Bone marrow (tissue), 2 donors: Measurements from ENCODE around the gene TNRC6B.

Experiments used
- DNase-seq, 2 donors: peaks; one replicate each; lab custom pipeline; 2025; lab: John Stamatoyannopoulos, UW

Gene TNRC6B

DNA sequence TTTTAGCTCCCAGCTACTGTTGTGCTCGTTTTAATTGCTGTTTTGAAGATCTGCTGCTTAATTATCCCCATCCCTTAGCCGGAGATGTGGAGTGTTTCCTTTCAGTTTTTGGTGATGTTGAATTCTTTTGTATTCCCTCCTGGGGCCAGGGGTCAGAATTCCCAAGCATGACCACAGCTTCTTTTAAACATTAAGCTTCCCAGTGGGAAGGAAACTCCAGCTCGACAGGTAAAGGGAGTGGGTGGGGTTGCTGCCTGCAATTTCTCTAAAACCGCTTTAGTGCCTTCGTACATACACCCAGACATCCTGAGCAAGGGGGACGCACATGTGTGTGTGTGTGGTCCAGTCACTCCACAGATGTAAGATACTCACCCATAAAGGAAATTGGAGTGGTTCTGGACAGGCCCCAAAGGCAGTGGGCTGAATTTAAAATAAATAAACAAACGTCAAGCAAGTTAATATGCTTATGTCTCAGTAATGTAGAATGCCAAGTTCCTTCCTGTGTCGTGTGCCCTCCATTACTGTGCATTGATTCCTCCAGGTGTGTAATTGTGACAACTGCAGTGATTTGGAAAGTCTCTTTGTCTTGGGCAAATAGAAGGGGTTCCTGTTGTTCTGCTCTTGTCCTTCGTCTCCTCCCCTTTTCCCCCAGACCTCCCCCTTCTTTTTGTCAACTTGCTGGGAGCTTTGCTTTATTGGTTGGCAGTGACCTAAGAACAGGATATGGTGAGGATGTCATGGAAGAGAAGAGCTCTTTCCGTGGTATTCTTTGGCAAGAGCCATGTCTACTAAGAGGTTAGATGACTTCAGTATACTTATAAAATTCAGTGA lies 149.4 kb downstream of the TNRC6B start:
- no peak for DNase-seq

GRCh38 chr22:40328546-40329456 lies 151.1 kb downstream of the TNRC6B start:
- DNase-seq = no peak

DNA sequence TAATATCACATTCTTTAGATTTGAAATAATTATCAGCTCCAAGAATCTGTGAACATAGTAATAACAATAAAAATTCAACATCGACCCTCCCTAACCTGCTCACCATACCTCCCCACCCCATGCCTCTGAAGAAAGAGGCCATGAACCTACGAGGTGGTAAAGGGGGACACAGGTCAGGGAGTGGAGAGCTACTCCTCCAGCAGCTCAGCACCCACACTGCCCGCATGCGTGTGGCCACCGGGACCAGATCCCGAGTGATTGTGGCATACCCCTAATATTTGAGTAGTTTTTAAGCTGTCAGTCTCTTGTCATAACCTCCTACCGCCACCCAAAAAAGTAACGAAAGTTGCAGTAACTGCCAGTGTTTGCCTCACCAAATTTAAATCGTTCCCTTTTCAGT lies 151.7 kb downstream of the TNRC6B start:
- no peak for DNase-seq

- DNase-seq = no peak
Observed at GRCh38 chr22:40330086-40330485, 152.4 kb downstream of the TNRC6B start.

DNA sequence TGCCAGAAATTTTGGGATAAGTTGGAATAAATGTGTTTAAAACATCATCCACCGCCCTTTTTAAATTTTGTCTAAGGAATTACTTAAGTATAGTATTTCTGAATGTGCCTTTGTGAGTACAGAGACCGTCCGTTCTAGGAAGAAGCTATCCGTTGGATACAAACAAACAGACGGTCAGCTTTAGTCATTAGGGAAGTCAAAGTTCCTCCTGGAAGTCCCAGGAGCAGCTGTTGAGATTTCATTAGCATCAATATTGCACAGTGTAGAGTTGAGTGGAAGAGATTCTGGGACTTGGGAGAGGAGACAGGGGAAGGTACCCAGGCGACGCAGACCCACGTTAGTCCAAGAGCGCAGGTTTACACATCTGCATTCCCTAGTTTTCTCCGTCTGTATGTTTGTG lies 152.9 kb downstream of the TNRC6B start:
- no peak for DNase-seq

DNA sequence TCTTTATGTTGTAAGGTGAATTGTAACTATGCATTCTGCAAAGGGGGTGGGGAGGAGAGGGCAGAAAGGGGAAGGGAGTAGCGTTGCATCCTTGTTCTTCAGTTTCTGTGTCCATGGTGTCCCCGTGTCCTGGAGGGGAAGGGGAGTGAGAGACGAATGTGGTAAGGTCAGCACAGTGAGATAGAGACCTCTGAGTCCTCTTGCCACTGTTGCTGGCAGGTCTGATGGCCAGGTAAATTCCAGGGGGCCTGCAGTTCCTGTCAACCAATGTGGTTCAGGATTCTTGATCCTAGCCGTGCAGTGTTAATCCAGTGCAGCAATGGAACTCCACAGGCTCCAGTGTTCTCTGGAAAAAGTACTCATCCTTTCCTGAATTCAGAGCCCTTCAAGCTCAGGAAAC lies 154.0 kb downstream of the TNRC6B start:
- no peak for DNase-seq

- no peak for DNase-seq
Observed at GRCh38 chr22:40332319-40332781, 154.6 kb downstream of the TNRC6B start.

GRCh38 chr22:40334060-40334459 lies 156.3 kb downstream of the TNRC6B start:
- no peak for DNase-seq

GRCh38 chr22:40334899-40335298 lies 157.2 kb downstream of the TNRC6B start:
- DNase-seq = peak in 1 of 2 donors; percentile 17

DNA sequence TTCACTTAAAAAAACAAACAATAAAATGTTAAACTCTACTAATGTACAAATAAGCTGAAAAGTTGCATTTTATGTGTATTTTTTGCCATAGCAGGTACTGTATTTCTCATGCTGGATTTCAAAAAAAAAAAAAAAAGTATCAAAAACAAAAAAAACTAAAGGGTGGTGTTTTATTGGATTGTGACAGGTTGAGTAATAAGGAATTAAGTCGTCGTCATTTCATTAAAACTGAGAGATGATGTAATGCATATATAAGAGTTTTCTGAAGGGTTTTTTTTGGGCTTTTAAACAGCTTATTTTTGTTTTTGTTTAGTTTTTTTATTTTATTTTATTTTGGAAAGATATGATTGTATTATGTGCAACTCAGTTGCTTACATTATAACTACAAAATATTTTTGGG lies 157.6 kb downstream of the TNRC6B start:
- no peak for DNase-seq

DNA sequence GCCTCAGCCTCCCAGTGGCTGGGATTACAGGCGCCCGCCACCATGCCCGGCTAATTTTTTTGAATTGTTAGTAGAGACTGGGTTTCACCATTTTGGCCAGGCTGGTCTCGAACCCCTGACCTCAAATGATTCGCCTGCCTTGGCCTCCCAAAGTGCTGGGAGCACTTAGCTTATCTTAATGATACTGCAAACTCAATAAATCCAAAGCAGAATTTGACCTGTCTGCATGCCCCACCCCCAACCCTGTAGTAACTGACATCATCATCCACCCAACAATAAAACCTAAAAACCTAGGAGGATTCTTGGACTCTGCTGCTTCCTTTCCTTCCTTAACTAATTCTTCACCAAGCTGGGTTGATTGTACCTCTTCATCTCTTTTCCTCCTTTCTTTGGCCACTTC lies 162.3 kb downstream of the TNRC6B start:
- DNase-seq = no peak

DNA sequence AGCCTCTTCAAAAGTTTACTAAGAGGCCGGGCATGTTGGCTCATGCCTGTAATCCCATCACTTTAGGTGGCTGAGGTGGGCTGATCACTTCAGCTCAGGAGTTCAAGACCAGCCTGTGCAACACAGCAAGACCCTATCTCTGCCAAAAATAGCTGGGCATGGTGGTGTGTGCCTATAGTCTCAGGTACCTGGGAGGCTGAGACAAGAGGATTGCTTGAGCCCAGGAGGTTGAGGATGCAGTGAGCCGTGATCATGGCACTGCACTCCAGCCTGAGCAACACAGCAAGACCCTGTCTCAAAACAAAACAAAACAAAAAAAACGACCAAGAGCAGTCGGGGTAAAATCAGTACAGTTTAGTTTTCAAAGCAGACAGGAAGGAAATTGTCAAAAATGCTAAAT lies 163.9 kb downstream of the TNRC6B start:
- DNase-seq = no peak

- DNase-seq = no peak
Observed at GRCh38 chr22:40342521-40342920, 164.8 kb downstream of the TNRC6B start.

GRCh38 chr22:40345271-40345670 lies 167.5 kb downstream of the TNRC6B start:
- no peak for DNase-seq

GRCh38 chr22:40345815-40346184 lies 168.1 kb downstream of the TNRC6B start:
- DNase-seq = no peak

GRCh38 chr22:40346185-40347118 lies 168.7 kb downstream of the TNRC6B start, which contains the start of gene ADSL:
Gene ADSL, plus strand, starts transcription at chr22:40346500. Its CDS starts 59 bp downstream, at chr22:40346559.
- peak; percentile 60 to 80 for DNase-seq

DNA sequence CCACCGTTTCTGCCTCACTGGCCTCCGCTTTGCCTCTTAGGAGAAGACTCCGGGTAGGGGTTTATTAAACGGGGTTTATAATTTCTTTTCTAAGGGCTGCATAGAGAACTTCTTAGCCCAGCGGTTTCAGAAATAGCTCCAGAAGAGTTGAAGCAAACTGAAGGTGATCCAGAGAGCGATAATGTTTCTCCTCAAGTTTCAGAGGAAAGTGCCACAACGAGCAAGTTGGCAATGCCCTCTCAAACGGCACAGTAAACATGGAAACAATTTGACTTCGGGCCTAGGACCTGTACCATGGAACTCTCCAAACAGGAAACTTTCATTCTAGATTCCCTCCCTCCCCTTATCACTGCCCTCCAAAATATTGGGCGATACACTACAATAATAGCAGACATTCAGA lies 169.6 kb downstream of the TNRC6B start:
- no peak for DNase-seq

- peak in 1 of 2 donors; percentile 47 for DNase-seq
Observed at GRCh38 chr22:40348025-40348658, 170.4 kb downstream of the TNRC6B start.

GRCh38 chr22:40352763-40353162 lies 175.0 kb downstream of the TNRC6B start:
- no peak for DNase-seq

DNA sequence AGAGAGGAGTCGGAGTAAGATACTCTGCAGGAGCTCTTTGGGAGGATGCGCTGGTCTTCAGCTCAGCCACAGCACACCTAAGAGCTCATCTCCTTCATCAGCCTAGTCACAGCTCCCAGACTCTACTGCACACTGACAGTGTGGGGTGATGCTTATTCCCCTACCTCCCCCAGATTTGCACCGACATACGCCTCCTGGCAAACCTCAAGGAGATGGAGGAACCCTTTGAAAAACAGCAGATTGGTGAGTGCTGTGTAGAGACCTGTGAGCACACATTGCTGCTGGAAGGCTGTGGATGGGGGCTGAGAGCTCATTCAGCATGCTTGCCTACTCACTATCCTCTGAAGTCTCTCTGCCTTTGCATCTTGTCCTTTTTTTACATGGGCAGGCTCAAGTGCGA lies 183.4 kb downstream of the TNRC6B start:
- no peak for DNase-seq

DNA sequence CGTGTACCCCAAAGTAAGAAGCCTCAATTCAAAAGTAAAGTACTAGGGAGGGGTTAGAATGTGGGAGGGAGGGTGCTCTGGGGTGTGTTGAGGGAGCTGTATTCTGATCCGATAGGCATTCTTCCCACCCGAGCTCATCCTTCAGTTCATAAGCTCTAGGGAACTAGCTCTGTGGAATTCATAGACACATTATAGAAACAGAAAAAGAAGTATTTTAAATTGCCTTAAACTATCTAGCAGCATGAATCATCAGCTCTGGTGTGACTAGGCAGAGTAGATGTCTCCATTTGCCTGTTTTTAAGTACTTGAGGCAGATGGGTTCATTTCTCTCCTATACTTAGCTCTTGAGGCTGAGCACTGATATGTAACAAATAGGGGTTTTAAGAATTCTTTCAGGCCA lies 185.3 kb downstream of the TNRC6B start:
- DNase-seq = no peak
